Fibroblast of peridontal ligament (primary cell): ENCODE results near the gene TPPP2.

Experiments
- DNase-seq: peaks from one replicate; pipeline ENCODE4 v3.0.0-alpha.2; 2010; ENCODE audit errors: extremely low read depth

TPPP2 gene

GRCh38 chr14:21016413-21017190 is 13.4 kb upstream of the TPPP2 start:
- no peak for DNase-seq

GRCh38 chr14:21017528-21018245 is 12.3 kb upstream of the TPPP2 start:
- DNase-seq: no peak

- DNase-seq: no peak
These were observed 11.7 kb upstream of the TPPP2 start for GRCh38 chr14:21018286-21018685.

- DNase-seq: no peak
These were observed 11.2 kb upstream of the TPPP2 start for GRCh38 chr14:21018781-21019180.

GRCh38 chr14:21019366-21019765 is 10.7 kb upstream of the TPPP2 start:
- DNase-seq: no peak

- DNase-seq: no peak
These were observed 9.0 kb upstream of the TPPP2 start for GRCh38 chr14:21020977-21021545.

GRCh38 chr14:21022686-21023085 is 7.3 kb upstream of the TPPP2 start:
- DNase-seq: no peak

GRCh38 chr14:21023174-21023573 is 6.8 kb upstream of the TPPP2 start:
- no peak for DNase-seq

GRCh38 chr14:21023817-21024584 is 6.0 kb upstream of the TPPP2 start:
- DNase-seq: no peak

GRCh38 chr14:21024585-21025370 is 5.2 kb upstream of the TPPP2 start, which contains the start of gene NDRG2:
Gene NDRG2, minus strand, starts transcription at chr14:21025061. Its CDS starts 1,746 bp downstream, at chr14:21023315.
- DNase-seq: no peak

- no peak for DNase-seq
These were observed 4.4 kb upstream of the TPPP2 start for GRCh38 chr14:21025371-21026273.

- DNase-seq: no peak
These were observed 3.6 kb upstream of the TPPP2 start for GRCh38 chr14:21026274-21026987.

- no peak for DNase-seq
These were observed 3.1 kb upstream of the TPPP2 start for GRCh38 chr14:21026988-21027315.

- no peak for DNase-seq
These were observed 514 bp downstream of the TPPP2 start for GRCh38 chr14:21030531-21030930.

GRCh38 chr14:21032326-21033132 is 2.5 kb downstream of the TPPP2 start:
- no peak for DNase-seq

GRCh38 chr14:21033133-21033698 is 3.2 kb downstream of the TPPP2 start:
- no peak for DNase-seq

GRCh38 chr14:21034707-21035106 is 4.7 kb downstream of the TPPP2 start, which contains the start of gene RNASE13:
Gene RNASE13, minus strand, starts transcription at chr14:21034807. Its CDS starts 519 bp downstream, at chr14:21034288.
- no peak for DNase-seq

GRCh38 chr14:21036751-21037150 is 6.7 kb downstream of the TPPP2 start:
- no peak for DNase-seq
